Kidney (tissue), 14 donors: ENCODE data around the gene UNC13A. TPM values are rescaled to one million over a fixed set of nuclear protein-coding genes. Genes with fewer than 3 reads are reported as not detected.

Source experiments
- DNase-seq, 5 donors: peaks; one replicate each; pipeline ENCODE4 v3.0.0-alpha.2; 2013 to 2020
- FAIRE-seq: peaks from 2 replicates; lab custom pipeline; 2012; peaks lifted over from hg19 to GRCh38; lab: Jason Lieb, UNC
- H3K27ac ChIP-seq, 2 donors: one replicate each; pipeline ENCODE4 v1.7.0; 2013; ENCODE audit warnings: low read depth in 2 of 2, low read length in 2 of 2, inconsistent platforms in 1 of 2
- H3K27me3 ChIP-seq: one replicate; pipeline ENCODE4 v1.7.1; 2013; ENCODE audit warnings: low read length, inconsistent platforms; ENCODE audit not compliant: control insufficient read depth, insufficient read depth
- H3K36me3 ChIP-seq, 3 donors: one replicate each; pipeline versions ENCODE4 v1.7.0 to v1.7.1; 2013; ENCODE audit warnings: low read length in 3 of 3, control low read depth in 1 of 3, inconsistent platforms in 1 of 3; ENCODE audit not compliant: insufficient read depth in 3 of 3, control insufficient read depth in 2 of 3
- H3K4me1 ChIP-seq, 3 donors: one replicate each; pipeline versions ENCODE4 v1.7.0 to v1.7.1; 2013; ENCODE audit warnings: low read length in 3 of 3, inconsistent platforms in 1 of 3, low read depth in 1 of 3; ENCODE audit not compliant: control insufficient read depth in 2 of 3, insufficient read depth in 2 of 3
- H3K4me3 ChIP-seq, 3 donors: one replicate each; pipeline versions ENCODE4 v1.7.0 to v1.8.1; 2013; ENCODE audit warnings: low read length in 3 of 3, control low read depth in 1 of 3, inconsistent platforms in 1 of 3
- H3K9ac ChIP-seq, 3 donors: one replicate each; pipeline versions ENCODE4 v1.7.0 to v1.7.1; 2013; ENCODE audit warnings: low read length in 3 of 3, control low read depth in 1 of 3, inconsistent platforms in 1 of 3
- H3K9me3 ChIP-seq, 3 donors: one replicate each; pipeline versions ENCODE4 v1.7.0 to v1.7.1; 2013; ENCODE audit warnings: low read length in 3 of 3, control low read depth in 1 of 3, inconsistent platforms in 1 of 3; ENCODE audit not compliant: control insufficient read depth in 2 of 3, insufficient read depth in 1 of 3
- intact Hi-C: fragments of 100-400 bp; cut with DNase I; formaldehyde crosslinking; loops from one replicate; pipeline ENCODE4 v1.11.1; 2022
- polyA plus RNA-seq: library from polyadenylated mRNA; stranded (reverse); fragments of 350-450 nt; fragmentation: Illumina TruSeq; extraction: RNeasy Lipid Tissue Mini Kit (QIAGEN cat#74804); gene quantifications from one replicate; pipeline ENCODE4 v1.2.3, GENCODE V29; 2014; ENCODE audit warnings: low read depth, low replicate concordance; ENCODE audit not compliant: insufficient read depth
- total RNA-seq: library from RNA; stranded (reverse); fragmentation: NEBNext Ultra II Directional; extraction: Animal tissue kit (Norgen Biotek cat#: 25700); gene quantifications from one replicate; pipeline ENCODE4 v1.2.1, GENCODE V29; 2021
- TF ChIP-seq, protein P1 (sequence below): IDR thresholded peaks from 3 replicates; pipeline ENCODE4 v1.5.1; 2012; ENCODE audit warnings: mild to moderate bottlenecking, moderate library complexity, borderline replicate concordance; ENCODE audit not compliant: insufficient read depth; ENCODE audit errors: extremely low read depth
- donor health status: control.
- donor health status: control.
- donor health status: control.
- donor health status: control.
- donor health status: control.
- donor health status: DM: yes; HTN: yes; CAD: no.
- donor health status: Normal renal cell carcinoma (clear cell type).

Gene UNC13A
- total and polyA plus RNA-seq, 2 donors from 2014 or later, result 0.06 to 2.2 TPM

DNA sequence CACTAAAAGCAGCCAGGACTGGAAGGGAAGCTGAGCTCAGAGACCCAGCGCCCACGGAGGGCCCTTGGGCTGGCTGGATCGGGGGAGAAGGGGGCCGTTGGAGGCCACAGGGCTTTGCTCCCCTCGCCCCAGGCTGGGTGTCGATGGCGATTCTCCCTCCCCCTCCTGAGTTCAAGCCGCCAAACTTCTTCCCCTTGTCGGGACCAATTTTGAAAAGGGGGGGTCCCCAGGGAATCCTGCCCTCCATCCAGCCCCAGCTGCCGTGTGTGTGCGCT is 71.5 kb downstream of the UNC13A start:
- no peak for FAIRE-seq
- H3K9ac ChIP-seq, result no peak overlapping the region

DNA sequence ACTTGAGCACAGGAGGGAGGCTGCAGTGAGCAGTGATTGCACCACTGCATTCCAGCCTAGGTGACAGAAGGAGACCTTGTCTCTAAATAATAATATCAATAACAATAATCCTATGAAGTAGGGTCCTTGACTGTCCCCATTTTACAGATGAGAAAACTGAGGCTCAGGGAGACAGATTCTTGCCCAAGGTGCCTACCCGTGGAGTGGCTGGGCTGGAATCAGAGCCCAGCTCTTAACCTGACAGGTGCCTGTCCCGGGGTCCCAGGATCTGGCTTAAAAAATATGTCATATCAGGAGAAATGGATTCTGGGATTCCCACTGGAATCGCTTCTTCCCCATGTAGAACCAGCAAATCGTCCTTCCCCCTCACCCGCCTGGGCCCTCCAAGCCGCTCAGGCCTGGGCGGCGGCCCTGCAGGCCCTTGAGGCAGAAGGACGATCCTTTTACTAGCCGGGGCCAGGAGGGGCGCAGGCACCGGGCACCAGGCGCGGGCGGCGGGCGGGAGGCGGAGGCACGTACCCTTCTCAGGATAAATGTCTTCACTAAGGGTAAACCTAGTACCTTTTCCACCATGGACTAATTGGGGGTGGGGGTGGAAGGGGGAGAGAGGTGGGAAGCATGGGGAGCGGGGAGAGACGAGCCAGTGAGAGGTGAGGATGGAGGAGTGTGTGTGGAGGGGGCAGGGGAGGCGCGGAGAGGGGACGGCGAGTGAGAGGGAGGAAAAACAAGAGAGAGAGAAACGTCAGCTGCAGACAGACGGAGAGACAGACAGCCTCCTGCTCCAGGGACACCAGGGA is 72.1 kb downstream of the UNC13A start:
- no peaks in the 10 kb centered on the region for H3K36me3 ChIP-seq
- peak in 2 of 5 donors; percentile 24 to 37 for DNase-seq
- no peaks in the 10 kb centered on the region for H3K9me3 ChIP-seq
- H3K27ac ChIP-seq, result no peak overlapping the region
- H3K9ac ChIP-seq, result no peak overlapping the region
- H3K27me3 ChIP-seq, result no peaks in the 10 kb centered on the region
- intact Hi-C loops, result no loop called here
- H3K4me3 ChIP-seq, result no peak overlapping the region
- no peak for FAIRE-seq
- peaks cover 0 to 2% (median 0%) of the 10 kb centered on the region in 3 donors for H3K4me1 ChIP-seq
- TF ChIP-seq, protein P1, sequence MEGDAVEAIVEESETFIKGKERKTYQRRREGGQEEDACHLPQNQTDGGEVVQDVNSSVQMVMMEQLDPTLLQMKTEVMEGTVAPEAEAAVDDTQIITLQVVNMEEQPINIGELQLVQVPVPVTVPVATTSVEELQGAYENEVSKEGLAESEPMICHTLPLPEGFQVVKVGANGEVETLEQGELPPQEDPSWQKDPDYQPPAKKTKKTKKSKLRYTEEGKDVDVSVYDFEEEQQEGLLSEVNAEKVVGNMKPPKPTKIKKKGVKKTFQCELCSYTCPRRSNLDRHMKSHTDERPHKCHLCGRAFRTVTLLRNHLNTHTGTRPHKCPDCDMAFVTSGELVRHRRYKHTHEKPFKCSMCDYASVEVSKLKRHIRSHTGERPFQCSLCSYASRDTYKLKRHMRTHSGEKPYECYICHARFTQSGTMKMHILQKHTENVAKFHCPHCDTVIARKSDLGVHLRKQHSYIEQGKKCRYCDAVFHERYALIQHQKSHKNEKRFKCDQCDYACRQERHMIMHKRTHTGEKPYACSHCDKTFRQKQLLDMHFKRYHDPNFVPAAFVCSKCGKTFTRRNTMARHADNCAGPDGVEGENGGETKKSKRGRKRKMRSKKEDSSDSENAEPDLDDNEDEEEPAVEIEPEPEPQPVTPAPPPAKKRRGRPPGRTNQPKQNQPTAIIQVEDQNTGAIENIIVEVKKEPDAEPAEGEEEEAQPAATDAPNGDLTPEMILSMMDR, result no peak

More for the DNA sequence above, 71.5 kb downstream of the UNC13A start:
- no peak for DNase-seq
- no peaks in the 10 kb centered on the region for H3K36me3 ChIP-seq
- intact Hi-C loops, result no loop called here
- H3K4me3 ChIP-seq, result no peak overlapping the region
- TF ChIP-seq, protein P1, result no peak
- H3K4me1 ChIP-seq, result no peaks in the 10 kb centered on the region
- H3K27ac ChIP-seq, result no peak overlapping the region
- peaks cover 0 to 4% (median 0%) of the 10 kb centered on the region in 3 donors for H3K9me3 ChIP-seq
- H3K27me3 ChIP-seq, result no peaks in the 10 kb centered on the region

DNA sequence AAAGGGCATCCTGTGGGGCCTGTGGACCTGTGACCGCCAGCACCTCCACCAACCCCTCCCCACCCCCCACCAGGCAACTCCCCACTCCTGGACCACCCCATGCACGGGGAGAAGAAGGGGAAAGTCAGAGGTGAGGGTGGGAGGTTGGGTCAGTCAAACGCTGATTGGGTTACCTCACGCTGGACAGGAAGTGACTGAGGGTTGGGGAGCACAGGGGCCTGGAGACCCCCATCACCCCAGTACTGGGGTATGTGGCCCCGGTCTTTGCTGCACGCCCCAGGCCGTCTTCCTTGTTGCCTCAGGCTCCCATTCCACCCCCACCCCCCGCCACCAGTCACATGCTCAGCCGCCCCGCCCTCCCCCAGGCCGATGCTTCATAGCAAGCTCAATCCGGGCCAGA is 73.7 kb downstream of the UNC13A start:
- DNase-seq, result no peak
- no peak for FAIRE-seq
- Histone ChIP-seq H3K9ac (no peak overlapping the region), H3K27ac (no peak overlapping the region), H3K36me3 (no peaks in the 10 kb centered on the region), H3K4me1 (peaks cover 0 to 2% (median 0%) of the 10 kb centered on the region in 3 donors), H3K9me3 (no peaks in the 10 kb centered on the region), H3K27me3 (no peaks in the 10 kb centered on the region), H3K4me3 (no peak overlapping the region)
- TF ChIP-seq, protein P1, result no peak
- intact Hi-C loops, result no loop called here
